Thoracic aorta (tissue), 2 donors: Measurements from ENCODE around the gene DNM2. TPM values are rescaled to one million over a fixed set of nuclear protein-coding genes. Genes with fewer than 3 reads are reported as not detected.
"Not testable (repeated sequence)": the region's sequence is repeated elsewhere in the genome, so short reads cannot be mapped to it uniquely, and the experiment has no call there.

Experiments
- ATAC-seq: fragments of 150-250 bp; one replicate; pipeline ENCODE4 v1.8.0; 2017; ENCODE audit warnings: low read depth; ENCODE audit not compliant: insufficient number of reproducible peaks, low FRiP score
- DNase-seq: peaks from one replicate; pipeline ENCODE4 v3.0.0-alpha.2; 2020; ENCODE audit warnings: low spot score
- H3K27ac ChIP-seq, 2 donors: fragments of 200-600 bp; sonication (generic); 1 replicate in 1 of 2; 2 replicates in 1 of 2; pipeline ENCODE4 v1.5.1; 2016; ENCODE audit warnings: mild to moderate bottlenecking in 2 of 2, moderate library complexity in 2 of 2
- H3K27me3 ChIP-seq: fragments of 200-600 bp; sonication (generic); replicated peaks from 2 replicates; pipeline ENCODE4 v1.6.0; 2016; ENCODE audit warnings: mild to moderate bottlenecking; ENCODE audit not compliant: insufficient read depth
- H3K36me3 ChIP-seq: fragments of 200-600 bp; sonication (generic); one replicate; pipeline ENCODE4 v1.5.1; 2016
- H3K4me1 ChIP-seq, 2 donors: fragments of 200-600 bp; sonication (generic); 1 replicate in 1 of 2; 2 replicates in 1 of 2; pipeline versions ENCODE4 v1.5.1 to v1.6.0; 2016; ENCODE audit warnings: low read depth in 2 of 2, mild to moderate bottlenecking in 1 of 2; ENCODE audit not compliant: control insufficient read depth in 1 of 2
- H3K4me3 ChIP-seq: fragments of 200-600 bp; sonication (generic); 2 replicates; pipeline ENCODE4 v1.5.1; 2016; ENCODE audit warnings: mild to moderate bottlenecking
- H3K9me3 ChIP-seq: fragments of 200-600 bp; sonication (generic); 2 replicates; pipeline ENCODE4 v1.5.1; 2016
- total RNA-seq, 2 donors: library from RNA; depleted of rRNA; stranded (reverse); fragments of >200 nt; gene quantifications; one replicate each; pipeline versions ENCODE4 v1.1.0 to v1.2.3, GENCODE V29; 2016
- TF ChIP-seq, protein P1 (sequence below): fragments of 200-600 bp; sonication (generic); IDR thresholded peaks from one replicate; pipeline ENCODE4 v1.5.1; 2019; ENCODE audit warnings: antibody characterized with exemption

Gene DNM2
- total RNA-seq, 2 donors from 2014 or later, result 153 to 195 TPM

DNA sequence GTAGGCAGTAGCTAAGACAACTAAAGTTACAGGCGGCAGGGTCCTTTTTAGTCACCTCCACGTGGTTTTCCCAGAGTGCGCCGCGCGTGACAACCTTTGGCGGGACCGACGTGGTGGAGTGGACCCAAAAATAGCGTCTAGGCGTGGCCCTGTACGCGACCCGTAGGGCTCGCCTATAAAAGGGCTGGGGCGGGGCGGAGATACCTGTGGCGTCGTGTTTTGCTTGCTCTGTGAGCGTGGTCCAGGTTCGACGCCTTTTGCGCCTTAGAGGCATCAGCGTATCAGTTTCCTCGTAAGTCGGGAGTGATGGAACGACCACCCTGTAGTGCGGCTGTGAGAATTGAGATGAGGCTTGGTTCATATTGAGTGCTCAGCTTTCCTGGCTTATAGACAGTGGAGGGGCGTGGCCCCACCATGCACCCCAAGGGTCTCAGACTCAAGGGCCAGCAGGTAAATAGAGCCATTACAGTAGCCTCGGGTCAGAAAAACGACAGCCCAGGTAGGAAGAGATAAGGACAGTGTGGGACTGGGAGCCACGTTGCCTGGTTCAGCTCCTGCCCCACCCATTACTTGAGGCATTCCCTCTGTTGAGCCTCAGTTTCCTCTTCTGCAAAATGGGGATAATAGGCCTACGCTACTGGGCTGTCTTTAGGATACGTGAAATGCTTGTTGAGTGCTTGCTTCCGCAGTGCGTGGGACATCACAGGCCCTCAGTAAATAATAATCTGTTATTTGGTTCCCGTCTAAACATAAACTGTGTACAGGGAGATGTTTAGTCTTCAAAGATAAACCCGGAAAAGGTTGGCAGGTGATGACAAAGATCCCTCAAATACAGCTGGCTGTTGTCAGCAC, 118.8 kb downstream of the DNM2 start:
- peak overlapping the region; percentile 93 for H3K4me3 ChIP-seq
- H3K27ac ChIP-seq, result peak overlapping the region; percentile 99
- no peaks in the 10 kb centered on the region for H3K9me3 ChIP-seq
- TF ChIP-seq, protein P1, sequence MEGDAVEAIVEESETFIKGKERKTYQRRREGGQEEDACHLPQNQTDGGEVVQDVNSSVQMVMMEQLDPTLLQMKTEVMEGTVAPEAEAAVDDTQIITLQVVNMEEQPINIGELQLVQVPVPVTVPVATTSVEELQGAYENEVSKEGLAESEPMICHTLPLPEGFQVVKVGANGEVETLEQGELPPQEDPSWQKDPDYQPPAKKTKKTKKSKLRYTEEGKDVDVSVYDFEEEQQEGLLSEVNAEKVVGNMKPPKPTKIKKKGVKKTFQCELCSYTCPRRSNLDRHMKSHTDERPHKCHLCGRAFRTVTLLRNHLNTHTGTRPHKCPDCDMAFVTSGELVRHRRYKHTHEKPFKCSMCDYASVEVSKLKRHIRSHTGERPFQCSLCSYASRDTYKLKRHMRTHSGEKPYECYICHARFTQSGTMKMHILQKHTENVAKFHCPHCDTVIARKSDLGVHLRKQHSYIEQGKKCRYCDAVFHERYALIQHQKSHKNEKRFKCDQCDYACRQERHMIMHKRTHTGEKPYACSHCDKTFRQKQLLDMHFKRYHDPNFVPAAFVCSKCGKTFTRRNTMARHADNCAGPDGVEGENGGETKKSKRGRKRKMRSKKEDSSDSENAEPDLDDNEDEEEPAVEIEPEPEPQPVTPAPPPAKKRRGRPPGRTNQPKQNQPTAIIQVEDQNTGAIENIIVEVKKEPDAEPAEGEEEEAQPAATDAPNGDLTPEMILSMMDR, result no peak
- DNase-seq (peak; percentile 54), ATAC-seq (peak; percentile 7)
- peaks cover 0 to 7% of the 10 kb centered on the region in 2 donors for H3K4me1 ChIP-seq
- H3K36me3 ChIP-seq, result no peaks in the 10 kb centered on the region
- no peaks in the 10 kb centered on the region for H3K27me3 ChIP-seq

DNA sequence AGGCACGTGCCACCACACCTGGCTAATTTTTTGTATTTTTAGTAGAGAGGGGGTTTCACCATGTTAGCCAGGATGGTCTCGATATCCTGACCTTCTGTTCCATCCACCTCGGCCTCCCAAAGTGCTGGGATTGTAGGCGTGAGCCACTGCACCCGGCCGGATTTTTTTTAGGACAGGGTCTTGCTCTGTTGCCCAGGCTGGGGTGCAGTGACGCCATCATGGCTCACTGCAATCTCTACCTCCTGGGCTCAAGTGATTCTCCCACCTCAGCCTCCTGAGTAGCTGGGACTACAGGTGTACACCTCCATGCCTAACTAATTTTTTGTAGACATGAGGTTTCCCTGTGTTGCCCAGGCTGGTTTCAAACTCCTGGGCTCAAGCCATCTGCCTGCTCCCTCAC, 119.8 kb downstream of the DNM2 start:
- ATAC-seq, H3K27ac ChIP-seq, DNase-seq, H3K36me3 ChIP-seq, H3K4me1 ChIP-seq, H3K4me3 ChIP-seq, H3K27me3 ChIP-seq, H3K9me3 ChIP-seq: not testable (repeated sequence)

- peaks cover 0 to 7% of the 10 kb centered on the region in 2 donors for H3K4me1 ChIP-seq
- no peak overlapping the region for H3K4me3 ChIP-seq
- no peaks in the 10 kb centered on the region for H3K9me3 ChIP-seq
- no peaks in the 10 kb centered on the region for H3K36me3 ChIP-seq
- ATAC-seq, result no peak
- TF ChIP-seq, protein P1, result no peak
- DNase-seq, result no peak
- H3K27me3 ChIP-seq, result no peaks in the 10 kb centered on the region
- H3K27ac ChIP-seq, result no peak overlapping the region
These were observed 120.5 kb downstream of the DNM2 start for GRCh38 chr19:10838377-10838776.

GRCh38 chr19:10839114-10840050, 121.5 kb downstream of the DNM2 start:
- H3K27me3 ChIP-seq, result no peaks in the 10 kb centered on the region
- no peak overlapping the region for H3K4me3 ChIP-seq
- no peaks in the 10 kb centered on the region for H3K36me3 ChIP-seq
- ATAC-seq (no peak), DNase-seq (no peak)
- no peak overlapping the region for H3K27ac ChIP-seq
- TF ChIP-seq, protein P1, result no peak
- no peaks in the 10 kb centered on the region for H3K9me3 ChIP-seq
- H3K4me1 ChIP-seq, result peaks cover 0 to 7% of the 10 kb centered on the region in 2 donors

DNA sequence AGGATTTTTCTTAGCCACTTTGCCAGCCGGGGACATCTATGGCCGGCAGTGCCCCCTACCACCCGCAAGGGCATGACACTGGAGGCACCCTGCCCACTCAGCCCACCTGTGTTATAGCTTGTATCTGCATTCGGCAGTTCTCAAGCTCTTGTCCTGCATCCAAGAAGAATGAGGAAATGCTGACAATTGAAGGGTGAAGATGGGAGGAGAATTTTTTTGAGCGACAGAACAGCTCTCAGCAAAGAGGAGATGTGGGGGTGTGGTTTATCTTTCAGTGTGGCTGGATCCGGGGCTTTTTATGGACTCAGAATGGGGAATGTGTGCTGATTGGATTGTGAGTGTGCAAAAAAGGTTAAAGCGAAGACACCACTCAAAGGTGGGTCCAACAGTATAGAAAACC, 124.9 kb downstream of the DNM2 start:
- H3K9me3 ChIP-seq, result no peaks in the 10 kb centered on the region
- no peaks in the 10 kb centered on the region for H3K36me3 ChIP-seq
- no peak for DNase-seq
- TF ChIP-seq, protein P1, result no peak
- no peaks in the 10 kb centered on the region for H3K4me1 ChIP-seq
- no peaks in the 10 kb centered on the region for H3K27me3 ChIP-seq
- ATAC-seq, result no peak
- no peak overlapping the region for H3K4me3 ChIP-seq
- no peak overlapping the region for H3K27ac ChIP-seq
